GM18867 (cell line): Measurements from ENCODE around the gene TF.
A peak's percentile ranks its signal among the peaks of the same experiment; 100 is the strongest.

Source experiments
- ATAC-seq: cut with Tn5 transposase; IDR thresholded peaks from one replicate; pipeline ENCODE4 v1.9.1; 2021; ENCODE audit warnings: mild to moderate bottlenecking, moderate library complexity; ENCODE audit not compliant: unreplicated experiment

TF gene

DNA sequence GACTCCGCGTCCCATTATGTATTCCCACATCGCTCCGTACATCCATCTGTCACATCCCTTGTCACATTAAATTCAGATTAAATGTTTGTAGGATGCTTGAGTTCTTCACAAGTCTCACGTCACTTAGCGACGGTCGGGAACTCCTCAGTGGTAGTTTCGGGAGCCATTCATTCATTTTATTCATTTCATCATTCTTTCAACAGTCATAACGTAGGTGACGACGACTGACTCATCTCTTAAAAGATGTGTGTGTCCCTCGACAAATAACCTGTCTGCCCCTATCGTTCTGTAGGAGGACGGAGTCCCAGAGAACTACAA, 59.1 kb downstream of the TF start:
- ATAC-seq: no peak

GRCh38 chr3:133805702-133806475, 59.7 kb downstream of the TF start, which contains the start of gene SRPRB:
Gene SRPRB (plus strand): TSS chr3:133805815. CDS start chr3:133805849, 34 bp downstream.
- ATAC-seq: peak; percentile 97

GRCh38 chr3:133812872-133813271, 66.7 kb downstream of the TF start:
- ATAC-seq: no peak

DNA sequence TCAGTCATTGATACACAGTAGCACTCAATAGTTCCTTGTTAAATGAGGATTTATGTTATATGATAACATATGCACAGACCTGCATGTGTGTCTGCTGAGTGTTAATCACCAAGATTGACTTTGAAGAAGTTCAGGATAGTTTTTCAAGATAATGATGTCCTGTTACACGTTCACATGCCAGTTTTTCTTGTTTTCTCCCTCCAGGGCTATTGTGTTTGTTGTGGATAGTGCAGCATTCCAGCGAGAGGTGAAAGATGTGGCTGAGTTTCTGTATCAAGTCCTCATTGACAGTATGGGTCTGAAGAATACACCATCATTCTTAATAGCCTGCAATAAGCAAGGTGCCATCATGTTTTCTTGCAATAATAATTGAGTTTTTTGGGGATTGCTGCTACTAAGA, 69.2 kb downstream of the TF start:
- no peak for ATAC-seq

DNA sequence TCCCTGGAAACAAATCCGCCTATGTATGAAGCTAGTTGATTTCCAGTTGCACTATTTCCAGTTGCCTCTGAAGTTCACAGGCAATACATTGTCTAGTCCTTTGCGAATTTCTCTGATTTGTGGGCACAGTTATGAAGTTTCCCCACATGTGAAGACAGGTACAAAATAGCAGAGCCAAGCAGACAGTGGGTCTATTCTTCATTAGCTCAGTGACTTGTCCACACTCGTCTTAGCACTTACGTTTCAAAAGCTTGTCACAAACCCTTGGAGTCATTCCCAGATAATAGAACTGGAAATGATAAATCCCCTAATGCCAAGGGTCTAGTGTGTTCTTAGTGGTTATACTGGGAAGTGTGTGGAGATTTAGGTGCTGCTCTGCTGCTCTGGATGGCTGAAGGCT, 73.9 kb downstream of the TF start:
- no peak for ATAC-seq

DNA sequence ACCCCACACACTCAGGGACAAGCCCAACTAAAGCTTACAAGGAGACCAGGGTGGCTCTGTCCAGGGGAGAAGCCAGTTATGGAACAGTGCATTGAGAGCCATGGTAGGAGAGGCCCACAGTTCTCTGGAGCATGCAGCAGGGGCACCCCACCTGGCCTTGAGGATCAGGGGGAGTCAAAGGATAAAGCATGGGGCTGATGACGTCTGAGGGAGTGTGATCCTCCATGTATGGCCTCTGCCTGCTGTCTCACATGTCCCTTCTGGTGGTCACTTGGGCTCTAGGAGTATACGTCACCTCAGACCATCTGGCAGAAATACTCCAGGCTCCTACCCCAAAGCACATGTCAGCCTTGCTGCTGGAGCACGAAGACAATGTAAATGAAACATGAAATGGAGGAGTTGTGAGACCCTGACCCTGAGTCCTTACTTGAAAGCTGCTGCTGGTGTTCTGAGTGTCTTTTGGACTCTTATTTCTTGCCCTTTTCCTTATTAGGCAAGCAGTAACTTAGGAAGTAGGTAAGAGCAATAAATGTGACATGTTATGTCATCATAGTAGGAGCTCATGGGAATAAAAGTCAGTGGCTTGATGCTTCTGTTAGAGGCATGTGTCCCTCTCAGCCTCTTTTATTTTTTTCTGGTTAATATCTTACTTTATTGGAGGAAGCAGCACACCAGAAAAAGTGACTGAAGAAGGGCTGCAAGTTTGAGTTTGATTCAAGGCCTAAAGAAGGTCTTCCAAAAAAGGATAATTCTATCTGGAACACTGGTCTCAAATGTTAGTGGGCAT, 74.9 kb downstream of the TF start:
- no peak for ATAC-seq

DNA sequence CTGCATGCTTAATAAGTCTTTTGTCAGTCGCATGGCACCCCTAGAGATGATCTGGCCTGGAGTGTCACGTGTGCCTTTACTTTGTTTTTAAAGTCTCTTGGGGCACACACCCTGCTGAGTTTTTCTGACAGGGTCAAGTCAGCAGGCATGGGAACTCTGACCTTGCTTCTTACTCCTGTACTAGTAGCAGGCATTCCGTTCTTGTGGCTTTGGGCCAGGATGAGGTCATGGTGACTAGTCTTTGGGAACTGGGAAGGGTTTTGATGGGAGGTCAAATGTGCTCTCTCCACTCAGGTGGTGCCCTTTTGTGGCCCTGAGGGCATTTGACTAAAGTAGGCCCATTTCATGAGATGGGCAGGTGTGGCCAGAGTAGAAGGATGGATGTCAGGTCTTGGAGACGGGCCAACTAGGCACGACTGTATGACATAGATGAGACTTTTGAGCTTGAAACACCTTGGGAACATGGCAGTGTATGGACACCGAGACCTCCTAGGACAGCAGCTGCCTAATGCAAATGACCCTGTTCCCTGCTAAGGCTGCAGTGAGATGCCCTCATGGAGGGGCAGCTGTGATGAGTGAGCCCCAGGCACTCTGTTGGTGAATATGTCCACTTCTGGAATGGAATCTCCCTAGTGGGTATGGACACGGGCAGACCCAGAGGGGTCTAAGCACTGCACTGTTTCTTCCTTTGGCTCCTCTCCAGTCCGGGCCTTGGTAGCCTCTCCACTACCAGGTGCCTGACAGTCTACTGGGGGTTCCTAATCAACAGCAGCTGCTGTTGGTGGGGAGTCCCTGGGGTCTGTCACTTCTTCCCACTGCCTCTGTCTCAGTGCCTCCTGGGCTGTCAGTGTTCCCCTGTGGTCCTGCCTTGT, 75.8 kb downstream of the TF start:
- no peak for ATAC-seq

- no peak for ATAC-seq
Measured at GRCh38 chr3:133824961-133825485, 78.8 kb downstream of the TF start.

GRCh38 chr3:133825969-133826727, 80.0 kb downstream of the TF start:
- no peak for ATAC-seq

GRCh38 chr3:133827136-133827535, 80.9 kb downstream of the TF start:
- ATAC-seq: no peak

GRCh38 chr3:133827684-133828083, 81.5 kb downstream of the TF start:
- ATAC-seq: no peak

GRCh38 chr3:133828576-133829309, 82.5 kb downstream of the TF start:
- ATAC-seq: no peak

- no peak for ATAC-seq
Measured at GRCh38 chr3:133829310-133829707, 83.1 kb downstream of the TF start.

DNA sequence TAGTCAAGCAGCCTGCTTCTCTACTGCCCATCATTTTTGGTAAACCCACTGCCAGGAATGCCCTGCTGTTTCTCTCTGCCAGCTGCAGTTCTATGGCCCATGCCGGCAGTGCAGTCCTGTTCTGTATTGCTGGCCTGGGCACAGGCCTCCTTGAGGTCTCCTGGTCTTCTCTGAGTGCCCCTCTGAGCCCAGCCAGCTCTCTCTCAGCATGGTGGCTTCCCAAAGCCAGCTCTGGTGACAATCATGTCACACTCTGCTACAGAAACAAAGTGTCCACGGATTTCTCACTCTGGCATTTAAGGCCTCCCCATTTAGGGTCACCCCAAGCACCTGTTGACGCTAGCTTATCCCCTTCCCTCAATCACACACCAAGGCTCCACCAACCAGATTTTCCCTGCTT, 83.9 kb downstream of the TF start:
- no peak for ATAC-seq

DNA sequence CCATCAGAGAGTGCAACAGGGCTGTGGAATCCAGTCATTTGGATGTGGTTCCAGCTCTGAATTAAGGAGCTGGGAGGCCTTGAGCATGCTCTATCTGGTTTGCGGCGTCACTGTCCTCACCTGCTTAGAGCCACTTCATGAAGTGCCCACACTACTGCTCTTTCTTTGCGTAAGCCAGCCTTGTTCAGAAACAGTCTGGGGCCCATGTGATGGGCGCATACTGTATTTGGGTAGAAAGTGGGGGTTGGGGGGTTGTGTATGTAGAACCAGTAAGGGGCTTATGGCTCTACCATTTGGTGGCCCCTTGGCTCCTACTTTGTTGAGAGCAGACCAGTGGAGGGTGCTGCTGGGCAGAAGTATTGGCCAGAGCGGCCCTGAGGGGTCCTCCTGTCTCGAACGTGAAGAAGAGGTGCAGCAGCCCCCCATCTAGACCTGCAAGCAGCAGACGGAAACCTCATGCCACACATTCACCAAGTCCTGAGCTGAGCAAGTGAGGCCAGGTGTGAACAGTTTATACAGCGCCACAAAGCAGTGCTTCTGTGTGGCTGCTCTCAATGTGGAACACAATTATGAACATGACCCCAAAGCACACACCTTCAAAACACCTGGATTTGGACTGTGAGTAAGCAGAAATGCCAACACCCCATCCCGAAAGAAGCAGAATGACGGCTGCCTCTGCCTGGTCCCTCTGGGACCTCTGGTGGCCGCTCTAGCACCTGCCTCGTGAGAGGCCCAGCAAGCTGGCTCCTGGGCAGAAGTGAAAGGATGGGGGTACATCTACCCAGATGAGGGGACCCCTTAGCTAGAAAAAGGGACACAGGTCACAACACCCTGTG, 86.0 kb downstream of the TF start:
- ATAC-seq: peak; percentile 62

DNA sequence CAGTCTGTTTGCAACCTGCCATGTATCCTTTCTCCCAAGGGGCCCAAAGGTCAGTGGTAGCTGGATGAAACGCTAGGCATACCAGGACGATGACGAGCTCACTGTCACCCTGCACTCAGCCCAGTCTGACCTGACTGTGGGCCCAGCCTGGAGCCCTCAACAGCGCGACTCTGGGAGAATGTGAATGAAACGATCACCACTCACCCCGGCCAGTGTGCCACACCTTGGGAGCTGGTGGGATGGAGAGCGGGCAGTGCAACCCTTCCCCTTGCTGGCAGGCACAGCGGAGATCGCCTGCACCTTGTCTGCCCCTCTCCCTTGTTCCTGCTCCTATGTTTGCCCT, 86.6 kb downstream of the TF start:
- no peak for ATAC-seq

- ATAC-seq: no peak
Measured at GRCh38 chr3:133833267-133833666, 87.1 kb downstream of the TF start.

DNA sequence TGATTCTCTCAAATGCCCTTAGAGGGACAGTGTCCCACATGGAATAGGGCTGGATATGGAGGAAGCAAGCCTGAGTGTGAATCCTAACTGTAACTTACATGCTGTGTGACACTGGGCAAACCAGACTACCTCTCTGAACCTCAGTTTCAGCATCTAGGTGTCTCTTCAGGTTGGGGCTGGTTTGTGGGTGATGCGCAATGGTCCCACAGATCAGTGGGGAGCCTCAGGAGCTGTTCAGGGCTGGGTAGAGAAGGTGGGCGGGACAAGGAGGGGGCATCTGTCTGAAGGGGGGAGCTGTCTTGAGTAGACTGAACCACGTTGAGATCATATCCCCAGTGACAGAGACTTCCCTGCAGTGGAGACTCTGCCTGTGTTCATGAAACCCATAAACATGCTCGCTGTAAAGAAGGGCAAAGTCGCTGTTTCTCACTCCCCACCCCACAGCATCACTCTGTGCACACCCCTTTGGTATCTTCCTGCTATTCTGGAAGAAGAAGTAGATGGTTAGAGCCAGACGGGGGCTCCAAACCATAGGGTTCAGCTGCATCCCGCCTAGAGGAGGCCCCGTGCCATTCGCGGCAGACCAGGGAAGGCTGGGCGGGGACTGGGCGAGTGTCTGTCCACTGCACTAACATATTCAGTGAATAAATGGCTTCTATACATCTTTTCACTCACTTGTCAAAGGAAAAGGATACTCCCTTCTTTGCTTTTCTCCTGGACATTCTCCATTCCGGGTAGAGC, 87.9 kb downstream of the TF start:
- ATAC-seq: no peak
